ENCODE measurements around the gene MPPED2.
"Not testable (repeated sequence)": the region's sequence is repeated elsewhere in the genome, so short reads cannot be mapped to it uniquely, and the experiment has no call there.

Gene MPPED2

GRCh38 chr11:30565027-30565426 is 21.1 kb downstream of the MPPED2 start:
- DNase-seq = peak in 2 of 3 donors; percentile 37 to 52
- H3K36me3 ChIP-seq (ENCODE audit: control insufficient read depth in 4 of 4, insufficient read depth in 4 of 4, low read length in 3 of 4) = peaks cover 0 to 3% (median 0%) of the 10 kb centered on the region in 4 experiments
- CTCF ChIA-PET = no interaction called here
- H3K9me3 ChIP-seq (ENCODE audit: control extremely low read depth in 1 of 5, control insufficient read depth in 4 of 5, insufficient read depth in 2 of 5, low read depth in 1 of 5, low read length in 4 of 5) = peaks cover 0 to 2% (median 0%) of the 10 kb centered on the region in 5 experiments
- POLR2A ChIA-PET = no interaction called here
- no peaks in the 10 kb centered on the region for H3K27me3 ChIP-seq (replicated peaks in 2 of 5; ENCODE audit: control insufficient read depth in 4 of 5, insufficient read depth in 5 of 5, low read length in 4 of 5)
- WGBS (ENCODE audit: insufficient coverage) = 65% methylated on average over 9 of the region's 10 CpGs
- H3K4me1 ChIP-seq (ENCODE audit: control extremely low read depth in 1 of 4, control insufficient read depth in 4 of 4, insufficient read depth in 4 of 4, low read length in 3 of 4) = peaks cover 0 to 12% (median 2%) of the 10 kb centered on the region in 4 experiments
- no peak overlapping the region for H3K27ac ChIP-seq (ENCODE audit: insufficient read depth in 1 of 2, low read depth in 1 of 2, low read length in 2 of 2, poor library complexity in 1 of 2, severe bottlenecking in 2 of 2)
- H3K4me3 ChIP-seq (ENCODE audit: control insufficient read depth in 1 of 7, extremely low read depth in 1 of 7, insufficient read depth in 4 of 7, low read depth in 2 of 7, low read length in 6 of 7) = peak overlapping the region in 2 of 7 experiments; percentile 33 to 39

- Histone ChIP-seq H3K27me3 (replicated peaks in 2 of 5; ENCODE audit: control insufficient read depth in 4 of 5, insufficient read depth in 5 of 5, low read length in 4 of 5) (no peaks in the 10 kb centered on the region), H3K4me1 (ENCODE audit: control extremely low read depth in 1 of 4, control insufficient read depth in 4 of 4, insufficient read depth in 4 of 4, low read length in 3 of 4) (peaks cover 0 to 17% (median 3%) of the 10 kb centered on the region in 4 experiments), H3K4me3 (ENCODE audit: control insufficient read depth in 1 of 7, extremely low read depth in 1 of 7, insufficient read depth in 4 of 7, low read depth in 2 of 7, low read length in 6 of 7) (no peak overlapping the region), H3K27ac (ENCODE audit: insufficient read depth in 1 of 2, low read depth in 1 of 2, low read length in 2 of 2, poor library complexity in 1 of 2, severe bottlenecking in 2 of 2) (no peak overlapping the region), H3K9me3 (ENCODE audit: control extremely low read depth in 1 of 5, control insufficient read depth in 4 of 5, insufficient read depth in 2 of 5, low read depth in 1 of 5, low read length in 4 of 5) (peaks cover 0 to 2% (median 0%) of the 10 kb centered on the region in 5 experiments), H3K36me3 (ENCODE audit: control insufficient read depth in 4 of 4, insufficient read depth in 4 of 4, low read length in 3 of 4) (no peaks in the 10 kb centered on the region)
- 83% methylated on average over 1 of the region's 1 CpG for WGBS (ENCODE audit: insufficient coverage)
- DNase-seq = peak in 1 of 3 donors; percentile 23
- ChIA-PET POLR2A (no interaction called here), CTCF (interaction anchor here (0.8 kb wide), 1 partner anchor 231 kb away, joined by 3 read pairs; no protein-coding TSS in a partner anchor)
Observed at GRCh38 chr11:30561691-30562415, 24.3 kb downstream of the MPPED2 start.

- H3K4me1 ChIP-seq (ENCODE audit: control extremely low read depth in 1 of 4, control insufficient read depth in 4 of 4, insufficient read depth in 4 of 4, low read length in 3 of 4) = peaks cover 0 to 16% (median 3%) of the 10 kb centered on the region in 4 experiments
- 0% methylated on average over 2 of the region's 7 CpGs for WGBS (ENCODE audit: insufficient coverage)
- H3K9me3 ChIP-seq (ENCODE audit: control extremely low read depth in 1 of 5, control insufficient read depth in 4 of 5, insufficient read depth in 2 of 5, low read depth in 1 of 5, low read length in 4 of 5) = peaks cover 0 to 2% (median 0%) of the 10 kb centered on the region in 5 experiments
- ChIA-PET CTCF (interaction anchor here (0.9 kb wide), 1 partner anchor 70 kb away, joined by 4 read pairs; no protein-coding TSS in a partner anchor), POLR2A (no interaction called here)
- no peaks in the 10 kb centered on the region for H3K27me3 ChIP-seq (replicated peaks in 2 of 5; ENCODE audit: control insufficient read depth in 4 of 5, insufficient read depth in 5 of 5, low read length in 4 of 5)
- peak overlapping the region; percentile 11 to 43 for H3K27ac ChIP-seq (ENCODE audit: insufficient read depth in 1 of 2, low read depth in 1 of 2, low read length in 2 of 2, poor library complexity in 1 of 2, severe bottlenecking in 2 of 2)
- H3K4me3 ChIP-seq (ENCODE audit: control insufficient read depth in 1 of 7, extremely low read depth in 1 of 7, insufficient read depth in 4 of 7, low read depth in 2 of 7, low read length in 6 of 7) = peak overlapping the region in 5 of 7 experiments; percentile 25 to 68 (median 53)
- peaks cover 0 to 3% (median 1%) of the 10 kb centered on the region in 4 experiments for H3K36me3 ChIP-seq (ENCODE audit: control insufficient read depth in 4 of 4, insufficient read depth in 4 of 4, low read length in 3 of 4)
- DNase-seq = peak in 2 of 3 donors; percentile 65 to 74
Observed at GRCh38 chr11:30560206-30561106, 25.7 kb downstream of the MPPED2 start.

- H3K27ac ChIP-seq (ENCODE audit: insufficient read depth in 1 of 2, low read depth in 1 of 2, low read length in 2 of 2, poor library complexity in 1 of 2, severe bottlenecking in 2 of 2) = no peak overlapping the region
- peaks cover 0 to 13% (median 3%) of the 10 kb centered on the region in 4 experiments for H3K4me1 ChIP-seq (ENCODE audit: control extremely low read depth in 1 of 4, control insufficient read depth in 4 of 4, insufficient read depth in 4 of 4, low read length in 3 of 4)
- H3K4me3 ChIP-seq (ENCODE audit: control insufficient read depth in 1 of 7, extremely low read depth in 1 of 7, insufficient read depth in 4 of 7, low read depth in 2 of 7, low read length in 6 of 7) = no peak overlapping the region
- ChIA-PET POLR2A (no interaction called here), CTCF (no interaction called here)
- H3K27me3 ChIP-seq (replicated peaks in 2 of 5; ENCODE audit: control insufficient read depth in 4 of 5, insufficient read depth in 5 of 5, low read length in 4 of 5) = no peaks in the 10 kb centered on the region
- H3K9me3 ChIP-seq (ENCODE audit: control extremely low read depth in 1 of 5, control insufficient read depth in 4 of 5, insufficient read depth in 2 of 5, low read depth in 1 of 5, low read length in 4 of 5) = peaks cover 0 to 2% (median 0%) of the 10 kb centered on the region in 5 experiments
- H3K36me3 ChIP-seq (ENCODE audit: control insufficient read depth in 4 of 4, insufficient read depth in 4 of 4, low read length in 3 of 4) = peaks cover 0 to 3% (median 1%) of the 10 kb centered on the region in 4 experiments
- no peak for DNase-seq
- WGBS (ENCODE audit: insufficient coverage) = no CpG with 5 or more reads among the region's 1 CpG
Observed at GRCh38 chr11:30559004-30559403, 27.1 kb downstream of the MPPED2 start.

GRCh38 chr11:30554587-30554986 is 31.6 kb downstream of the MPPED2 start:
- H3K27me3 ChIP-seq (replicated peaks in 2 of 5; ENCODE audit: control insufficient read depth in 4 of 5, insufficient read depth in 5 of 5, low read length in 4 of 5); H3K4me3 ChIP-seq (ENCODE audit: control insufficient read depth in 1 of 7, extremely low read depth in 1 of 7, insufficient read depth in 4 of 7, low read depth in 2 of 7, low read length in 6 of 7); H3K36me3 ChIP-seq (ENCODE audit: control insufficient read depth in 4 of 4, insufficient read depth in 4 of 4, low read length in 3 of 4); DNase-seq; POLR2A ChIA-PET; H3K4me1 ChIP-seq (ENCODE audit: control extremely low read depth in 1 of 4, control insufficient read depth in 4 of 4, insufficient read depth in 4 of 4, low read length in 3 of 4); H3K27ac ChIP-seq (ENCODE audit: insufficient read depth in 1 of 2, low read depth in 1 of 2, low read length in 2 of 2, poor library complexity in 1 of 2, severe bottlenecking in 2 of 2); H3K9me3 ChIP-seq (ENCODE audit: control extremely low read depth in 1 of 5, control insufficient read depth in 4 of 5, insufficient read depth in 2 of 5, low read depth in 1 of 5, low read length in 4 of 5): not testable (repeated sequence)
- CTCF ChIA-PET = interaction anchor here (1.2 kb wide), 1 partner anchor 12 kb away, joined by 4 read pairs; no protein-coding TSS in a partner anchor
- WGBS (ENCODE audit: insufficient coverage) = 98% methylated on average over 4 of the region's 6 CpGs

GRCh38 chr11:30553521-30554110 is 32.5 kb downstream of the MPPED2 start:
- Histone ChIP-seq H3K4me3 (ENCODE audit: control insufficient read depth in 1 of 7, extremely low read depth in 1 of 7, insufficient read depth in 4 of 7, low read depth in 2 of 7, low read length in 6 of 7) (no peak overlapping the region), H3K27me3 (replicated peaks in 2 of 5; ENCODE audit: control insufficient read depth in 4 of 5, insufficient read depth in 5 of 5, low read length in 4 of 5) (no peaks in the 10 kb centered on the region), H3K36me3 (ENCODE audit: control insufficient read depth in 4 of 4, insufficient read depth in 4 of 4, low read length in 3 of 4) (peaks cover 0 to 3% (median 1%) of the 10 kb centered on the region in 4 experiments), H3K27ac (ENCODE audit: insufficient read depth in 1 of 2, low read depth in 1 of 2, low read length in 2 of 2, poor library complexity in 1 of 2, severe bottlenecking in 2 of 2) (no peak overlapping the region), H3K9me3 (ENCODE audit: control extremely low read depth in 1 of 5, control insufficient read depth in 4 of 5, insufficient read depth in 2 of 5, low read depth in 1 of 5, low read length in 4 of 5) (no peaks in the 10 kb centered on the region), H3K4me1 (ENCODE audit: control extremely low read depth in 1 of 4, control insufficient read depth in 4 of 4, insufficient read depth in 4 of 4, low read length in 3 of 4) (peaks cover 0 to 6% (median 0%) of the 10 kb centered on the region in 4 experiments)
- 58% methylated on average over 3 of the region's 3 CpGs for WGBS (ENCODE audit: insufficient coverage)
- DNase-seq = no peak
- CTCF ChIA-PET = no interaction called here
- POLR2A ChIA-PET = no interaction called here
